Choroid plexus epithelial cell (primary cell): Measurements from ENCODE around the gene VCAN.

Experiments used
- DNase-seq: peaks from one replicate; pipeline ENCODE4 v3.0.0-alpha.2; 2010; ENCODE audit warnings: low read depth
- H3K4me3 ChIP-seq: 2 replicates; pipeline ENCODE4 v1.5.1; 2011; ENCODE audit warnings: low read depth, mild to moderate bottlenecking, control low read depth, low read length, moderate library complexity
- CTCF ChIP-seq: conservative IDR thresholded peaks from 2 replicates; pipeline ENCODE4 v1.5.1; 2011; ENCODE audit warnings: low read depth, mild to moderate bottlenecking, control low read depth, inconsistent platforms, low read length, moderate library complexity

Gene VCAN

DNA sequence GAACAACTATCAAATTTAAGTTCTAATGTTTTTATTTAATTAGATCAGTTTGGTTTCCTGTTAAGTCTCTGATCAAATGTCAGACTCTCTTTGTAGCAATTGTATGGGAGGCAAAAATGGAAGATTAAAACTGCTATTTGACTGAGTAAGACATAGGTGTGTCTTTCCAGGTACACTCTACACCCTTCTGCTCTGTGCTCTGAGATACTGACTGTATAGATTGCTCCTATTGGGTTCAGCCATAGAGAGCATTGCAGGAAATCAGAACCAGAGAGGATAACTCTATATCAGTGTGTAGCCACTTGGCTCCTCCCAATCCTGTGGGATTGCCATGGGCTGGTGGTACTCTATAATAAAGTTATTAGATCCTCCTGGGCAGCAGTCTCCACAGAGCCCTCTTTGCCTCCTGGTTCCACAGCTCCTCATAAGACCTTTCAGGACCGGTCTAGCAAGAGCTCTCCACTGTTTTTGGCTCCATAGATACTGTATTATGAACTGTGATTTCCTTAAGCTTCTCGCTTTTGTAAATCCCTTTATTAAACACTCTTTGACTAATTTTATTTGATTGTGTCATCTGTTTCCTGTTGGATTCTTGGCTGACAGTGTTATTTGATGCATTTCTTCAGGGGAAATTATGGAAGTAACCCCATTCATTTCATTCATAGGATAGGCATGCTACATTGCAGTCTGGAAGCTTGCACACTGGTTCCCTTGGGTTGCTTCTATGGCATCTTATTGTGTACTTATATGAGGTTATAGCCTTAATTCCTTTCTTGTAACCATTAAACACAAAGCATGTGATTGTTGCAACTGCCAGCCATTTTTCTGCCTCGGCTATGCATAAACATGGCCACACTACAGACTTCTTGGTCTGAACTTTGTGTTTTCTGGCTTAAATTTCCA, 115.6 kb downstream of the VCAN start:
- DNase-seq = peak; percentile 40
- no peak overlapping the region for H3K4me3 ChIP-seq
- no peak for TF ChIP-seq CTCF

DNA sequence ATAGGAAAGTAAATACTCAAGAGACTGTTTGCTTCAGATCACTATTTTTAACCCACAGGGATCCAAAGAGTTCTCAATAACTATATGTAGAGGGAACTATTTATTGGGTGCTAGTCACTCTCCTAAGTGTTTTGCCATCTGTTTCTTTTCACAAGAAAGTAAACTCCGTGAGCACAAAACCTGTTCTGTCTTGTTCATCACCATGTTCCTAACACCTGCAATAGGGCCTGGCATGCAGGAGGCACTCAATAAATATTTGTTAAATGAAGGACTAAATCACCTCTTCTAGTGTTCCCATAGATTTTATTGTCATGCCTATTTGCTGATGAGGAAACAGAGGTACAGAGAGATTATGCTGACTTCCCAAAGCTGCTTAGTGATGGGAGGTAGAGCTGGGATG, 118.2 kb downstream of the VCAN start:
- H3K4me3 ChIP-seq = no peak overlapping the region
- no peak for DNase-seq
- no peak for TF ChIP-seq CTCF

- DNase-seq = no peak
- no peak overlapping the region for H3K4me3 ChIP-seq
- no peak for TF ChIP-seq CTCF
Measured at GRCh38 chr5:83590966-83591365, 119.4 kb downstream of the VCAN start.

- H3K4me3 ChIP-seq = no peak overlapping the region
- DNase-seq = peak; percentile 34
- peak; percentile 56 for TF ChIP-seq CTCF
Measured at GRCh38 chr5:83595217-83595616, 123.7 kb downstream of the VCAN start.

DNA sequence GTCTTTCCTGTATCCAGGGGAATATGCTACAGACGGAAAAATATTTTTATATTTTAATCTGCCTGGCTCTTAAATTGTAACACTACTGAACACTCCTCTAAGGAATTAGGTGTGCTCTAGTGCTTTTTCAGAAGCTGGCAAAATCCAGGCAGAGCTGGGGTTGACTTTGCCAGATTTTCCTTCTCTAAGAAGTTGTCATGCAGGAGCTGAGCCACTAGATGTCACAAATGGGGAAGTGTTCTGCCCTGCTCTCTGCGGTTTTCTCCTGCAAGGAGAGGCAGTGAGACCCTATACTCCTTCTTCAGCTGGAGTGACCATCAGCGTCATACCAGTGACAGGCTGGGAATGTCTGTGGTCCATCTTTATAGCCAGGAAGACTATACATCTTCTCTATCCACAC, 136.6 kb downstream of the VCAN start:
- peak; percentile 80 for TF ChIP-seq CTCF
- H3K4me3 ChIP-seq = no peak overlapping the region
- peak; percentile 78 for DNase-seq

GRCh38 chr5:83614841-83615240, 143.3 kb downstream of the VCAN start:
- no peak for DNase-seq
- TF ChIP-seq CTCF = no peak
- no peak overlapping the region for H3K4me3 ChIP-seq

DNA sequence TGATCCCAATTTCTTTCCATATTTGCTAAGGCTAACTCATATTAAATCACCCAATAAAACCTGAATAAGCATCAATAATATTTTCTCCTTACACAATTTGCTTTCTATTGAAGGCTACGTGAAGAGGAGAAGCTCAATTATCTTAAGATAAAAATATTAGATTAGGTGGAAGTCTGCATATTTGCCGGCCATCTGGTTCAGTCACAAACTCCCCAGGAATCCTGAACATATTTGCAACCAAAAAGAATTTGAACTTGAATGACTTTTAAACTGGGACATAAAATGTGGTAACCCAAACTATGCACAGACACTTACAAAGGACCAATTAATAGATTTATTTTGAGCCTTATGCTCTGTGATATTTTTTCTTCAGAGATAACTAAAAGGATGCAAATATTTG, 156.8 kb downstream of the VCAN start:
- peak; percentile 65 for DNase-seq
- H3K4me3 ChIP-seq = no peak overlapping the region
- no peak for TF ChIP-seq CTCF
